SK-N-SH (cell line): ENCODE results near the gene STAG2.

Experiments
- GATA2 ChIP-seq: sonication (generic); formaldehyde crosslinking; IDR thresholded peaks from 2 replicates; pipeline ENCODE4 v1.5.0; 2020; ENCODE audit warnings: mild to moderate bottlenecking, missing genetic modification reagents
- RAD21 ChIP-seq: IDR thresholded peaks from 2 replicates; pipeline ENCODE4 v1.6.1; 2012; ENCODE audit warnings: mild to moderate bottlenecking, low read length
- SIN3A ChIP-seq: IDR thresholded peaks from 2 replicates; pipeline ENCODE4 v1.6.1; 2012; ENCODE audit warnings: low read depth, mild to moderate bottlenecking, low read length, moderate library complexity, borderline replicate concordance
- TF ChIP-seq, protein P1 (sequence below): fragments of 200-600 bp; sonication (generic); IDR thresholded peaks from 2 replicates; pipeline ENCODE4 v1.6.1; 2017; ENCODE audit warnings: antibody characterized with exemption, mild to moderate bottlenecking, moderate library complexity
- TF ChIP-seq, protein P2 (sequence below): IDR thresholded peaks from 2 replicates; pipeline ENCODE4 v1.6.1; 2012; ENCODE audit warnings: mild to moderate bottlenecking, low read depth, low read length, moderate library complexity

DNA sequence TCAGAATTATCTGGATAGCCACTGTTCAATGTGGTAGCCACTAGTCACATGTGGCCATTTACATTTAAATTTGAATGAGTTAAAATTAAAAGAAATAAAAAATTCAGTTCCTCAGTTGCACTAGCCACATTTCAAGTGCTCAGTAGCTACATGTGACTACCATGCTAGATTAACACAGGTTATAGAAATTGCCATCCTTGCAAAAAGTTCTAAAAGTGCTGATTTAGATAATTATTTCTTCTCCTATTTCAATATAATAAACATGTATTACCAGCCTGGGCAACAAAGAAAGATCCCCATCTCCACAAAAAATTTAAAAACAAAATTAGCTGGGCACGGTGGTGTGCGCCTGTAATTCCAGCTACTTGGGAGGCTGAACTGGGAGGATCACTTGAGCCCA, 11.7 kb upstream of the STAG2 start:
- TF ChIP-seq SIN3A (no peak), RAD21 (no peak), GATA2 (no peak)
- TF ChIP-seq, protein P1, sequence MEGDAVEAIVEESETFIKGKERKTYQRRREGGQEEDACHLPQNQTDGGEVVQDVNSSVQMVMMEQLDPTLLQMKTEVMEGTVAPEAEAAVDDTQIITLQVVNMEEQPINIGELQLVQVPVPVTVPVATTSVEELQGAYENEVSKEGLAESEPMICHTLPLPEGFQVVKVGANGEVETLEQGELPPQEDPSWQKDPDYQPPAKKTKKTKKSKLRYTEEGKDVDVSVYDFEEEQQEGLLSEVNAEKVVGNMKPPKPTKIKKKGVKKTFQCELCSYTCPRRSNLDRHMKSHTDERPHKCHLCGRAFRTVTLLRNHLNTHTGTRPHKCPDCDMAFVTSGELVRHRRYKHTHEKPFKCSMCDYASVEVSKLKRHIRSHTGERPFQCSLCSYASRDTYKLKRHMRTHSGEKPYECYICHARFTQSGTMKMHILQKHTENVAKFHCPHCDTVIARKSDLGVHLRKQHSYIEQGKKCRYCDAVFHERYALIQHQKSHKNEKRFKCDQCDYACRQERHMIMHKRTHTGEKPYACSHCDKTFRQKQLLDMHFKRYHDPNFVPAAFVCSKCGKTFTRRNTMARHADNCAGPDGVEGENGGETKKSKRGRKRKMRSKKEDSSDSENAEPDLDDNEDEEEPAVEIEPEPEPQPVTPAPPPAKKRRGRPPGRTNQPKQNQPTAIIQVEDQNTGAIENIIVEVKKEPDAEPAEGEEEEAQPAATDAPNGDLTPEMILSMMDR: no peak
- TF ChIP-seq, protein P2, sequence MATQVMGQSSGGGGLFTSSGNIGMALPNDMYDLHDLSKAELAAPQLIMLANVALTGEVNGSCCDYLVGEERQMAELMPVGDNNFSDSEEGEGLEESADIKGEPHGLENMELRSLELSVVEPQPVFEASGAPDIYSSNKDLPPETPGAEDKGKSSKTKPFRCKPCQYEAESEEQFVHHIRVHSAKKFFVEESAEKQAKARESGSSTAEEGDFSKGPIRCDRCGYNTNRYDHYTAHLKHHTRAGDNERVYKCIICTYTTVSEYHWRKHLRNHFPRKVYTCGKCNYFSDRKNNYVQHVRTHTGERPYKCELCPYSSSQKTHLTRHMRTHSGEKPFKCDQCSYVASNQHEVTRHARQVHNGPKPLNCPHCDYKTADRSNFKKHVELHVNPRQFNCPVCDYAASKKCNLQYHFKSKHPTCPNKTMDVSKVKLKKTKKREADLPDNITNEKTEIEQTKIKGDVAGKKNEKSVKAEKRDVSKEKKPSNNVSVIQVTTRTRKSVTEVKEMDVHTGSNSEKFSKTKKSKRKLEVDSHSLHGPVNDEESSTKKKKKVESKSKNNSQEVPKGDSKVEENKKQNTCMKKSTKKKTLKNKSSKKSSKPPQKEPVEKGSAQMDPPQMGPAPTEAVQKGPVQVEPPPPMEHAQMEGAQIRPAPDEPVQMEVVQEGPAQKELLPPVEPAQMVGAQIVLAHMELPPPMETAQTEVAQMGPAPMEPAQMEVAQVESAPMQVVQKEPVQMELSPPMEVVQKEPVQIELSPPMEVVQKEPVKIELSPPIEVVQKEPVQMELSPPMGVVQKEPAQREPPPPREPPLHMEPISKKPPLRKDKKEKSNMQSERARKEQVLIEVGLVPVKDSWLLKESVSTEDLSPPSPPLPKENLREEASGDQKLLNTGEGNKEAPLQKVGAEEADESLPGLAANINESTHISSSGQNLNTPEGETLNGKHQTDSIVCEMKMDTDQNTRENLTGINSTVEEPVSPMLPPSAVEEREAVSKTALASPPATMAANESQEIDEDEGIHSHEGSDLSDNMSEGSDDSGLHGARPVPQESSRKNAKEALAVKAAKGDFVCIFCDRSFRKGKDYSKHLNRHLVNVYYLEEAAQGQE: no peak
